ENCODE data around the gene RCBTB2. TPM values are rescaled to one million over a fixed set of nuclear protein-coding genes. Genes with fewer than 3 reads are reported as not detected.
"Not testable (repeated sequence)": the region's sequence is repeated elsewhere in the genome, so short reads cannot be mapped to it uniquely, and the experiment has no call there.

RCBTB2 gene
- polyA plus RNA-seq, 1 donor: 61.1 TPM

DNA sequence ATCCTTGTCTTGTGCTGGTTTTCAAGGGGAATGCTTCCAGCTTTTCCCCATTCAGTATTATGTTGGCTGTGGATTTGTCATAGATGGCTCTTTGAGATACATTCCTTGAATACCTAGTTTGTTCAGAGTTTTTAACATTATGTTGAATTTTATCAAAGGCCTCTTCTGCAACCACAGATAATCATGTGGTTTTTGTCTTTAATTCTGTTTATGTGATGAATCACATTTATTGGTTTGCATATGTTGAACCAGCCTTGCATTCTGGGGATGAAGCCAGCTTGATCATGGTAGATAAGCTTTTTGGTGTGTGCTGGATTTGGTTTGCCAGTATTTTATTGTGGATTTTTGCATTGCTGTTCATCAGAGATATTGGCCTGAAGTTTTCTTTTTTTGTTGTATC is 81.7 kb downstream of the RCBTB2 start:
- not testable (repeated sequence) for DNase-seq

GRCh38 chr13:48449656-48450055 is 83.2 kb downstream of the RCBTB2 start:
- DNase-seq: no peak

GRCh38 chr13:48448959-48449614 is 83.8 kb downstream of the RCBTB2 start:
- DNase-seq: no peak

DNA sequence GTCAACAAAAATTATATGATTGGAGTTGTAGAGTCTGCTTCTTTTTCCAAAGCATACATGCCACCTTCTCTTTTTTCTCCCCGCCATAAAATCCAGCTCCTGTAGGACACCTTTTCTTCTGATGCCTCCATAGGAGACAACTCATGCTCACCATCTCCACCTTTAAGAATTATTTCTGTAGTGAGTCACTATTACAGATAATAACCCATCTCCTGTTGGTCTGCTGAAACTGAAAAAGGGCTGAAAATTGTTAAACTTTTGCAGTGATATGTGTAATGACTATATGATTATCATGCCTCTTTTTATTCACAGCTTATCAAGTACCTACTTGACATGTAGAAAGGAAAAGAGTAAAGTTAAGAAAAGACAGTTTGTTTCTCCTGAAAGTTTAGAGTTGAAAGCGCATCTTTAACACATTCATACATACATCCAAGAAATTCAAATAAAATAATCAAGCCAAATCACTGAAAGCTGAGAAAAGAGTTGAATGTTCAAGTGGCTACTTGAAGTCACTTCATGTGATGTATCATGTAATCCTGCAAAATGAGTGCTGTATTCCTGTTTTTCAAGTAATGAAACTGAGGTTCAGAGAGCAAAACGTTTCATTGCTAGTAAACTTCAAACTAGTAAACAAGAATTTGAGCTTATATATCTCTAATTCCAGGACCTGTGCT is 84.5 kb downstream of the RCBTB2 start:
- no peak for DNase-seq

GRCh38 chr13:48446464-48446863 is 86.4 kb downstream of the RCBTB2 start:
- no peak for DNase-seq

DNA sequence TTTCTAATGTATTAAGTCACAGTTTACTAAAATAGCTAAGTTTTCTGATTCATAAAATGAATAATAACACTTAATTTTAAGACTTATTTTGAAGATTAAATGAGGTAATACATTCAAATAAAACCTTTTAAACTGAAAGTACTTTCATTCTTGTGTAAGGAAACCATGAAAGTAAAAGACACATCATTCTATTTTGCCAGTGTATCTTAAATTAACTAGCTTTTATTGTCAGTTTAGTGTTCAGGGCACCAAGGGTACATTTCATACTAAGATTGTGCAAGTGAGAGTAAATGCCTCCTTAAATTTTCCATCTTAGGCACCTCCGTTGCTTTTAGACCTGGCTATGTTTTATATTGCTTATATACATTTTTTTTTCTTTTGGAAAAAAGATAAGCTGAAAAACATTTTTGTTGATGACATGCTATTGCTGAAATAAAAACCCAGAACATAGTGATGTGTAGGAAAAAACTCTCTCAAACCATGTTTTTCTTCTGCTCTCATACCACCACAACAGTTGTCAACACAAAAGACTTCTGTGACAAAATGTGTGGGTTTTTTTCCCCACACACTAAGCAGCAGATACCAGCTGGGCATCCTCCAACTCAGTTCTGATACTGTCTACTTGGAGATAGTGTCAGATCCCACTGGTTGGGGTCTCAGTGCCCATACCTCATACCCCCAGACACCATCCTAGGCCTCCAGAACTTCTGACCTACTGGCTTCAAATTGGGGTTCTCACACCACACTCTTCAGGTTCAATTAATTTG is 89.3 kb downstream of the RCBTB2 start:
- no peak for DNase-seq

Other genes with a start within 250 kb of the RCBTB2 start
- 51.1 TPM for gene RB1, start 229.3 kb downstream of the RCBTB2 start, polyA plus RNA-seq (ENCODE audit: insufficient read length)
- 44.3 TPM for gene LPAR6, start 120.0 kb downstream of the RCBTB2 start, polyA plus RNA-seq (ENCODE audit: insufficient read length)
- 0.37 TPM for gene CYSLTR2, start 120.8 kb upstream of the RCBTB2 start, polyA plus RNA-seq (ENCODE audit: insufficient read length)

All from left kidney (tissue), 2 donors.